Kidney glomerular epithelial cell (primary cell): Measurements from ENCODE around the gene DLGAP3.
"Not testable (repeated sequence)": the region's sequence is repeated elsewhere in the genome, so short reads cannot be mapped to it uniquely, and the experiment has no call there.

Experiments used
- DNase-seq: peaks from one replicate; lab custom pipeline; 2025; lab: John Stamatoyannopoulos, UW

The DLGAP3 gene, protein sequence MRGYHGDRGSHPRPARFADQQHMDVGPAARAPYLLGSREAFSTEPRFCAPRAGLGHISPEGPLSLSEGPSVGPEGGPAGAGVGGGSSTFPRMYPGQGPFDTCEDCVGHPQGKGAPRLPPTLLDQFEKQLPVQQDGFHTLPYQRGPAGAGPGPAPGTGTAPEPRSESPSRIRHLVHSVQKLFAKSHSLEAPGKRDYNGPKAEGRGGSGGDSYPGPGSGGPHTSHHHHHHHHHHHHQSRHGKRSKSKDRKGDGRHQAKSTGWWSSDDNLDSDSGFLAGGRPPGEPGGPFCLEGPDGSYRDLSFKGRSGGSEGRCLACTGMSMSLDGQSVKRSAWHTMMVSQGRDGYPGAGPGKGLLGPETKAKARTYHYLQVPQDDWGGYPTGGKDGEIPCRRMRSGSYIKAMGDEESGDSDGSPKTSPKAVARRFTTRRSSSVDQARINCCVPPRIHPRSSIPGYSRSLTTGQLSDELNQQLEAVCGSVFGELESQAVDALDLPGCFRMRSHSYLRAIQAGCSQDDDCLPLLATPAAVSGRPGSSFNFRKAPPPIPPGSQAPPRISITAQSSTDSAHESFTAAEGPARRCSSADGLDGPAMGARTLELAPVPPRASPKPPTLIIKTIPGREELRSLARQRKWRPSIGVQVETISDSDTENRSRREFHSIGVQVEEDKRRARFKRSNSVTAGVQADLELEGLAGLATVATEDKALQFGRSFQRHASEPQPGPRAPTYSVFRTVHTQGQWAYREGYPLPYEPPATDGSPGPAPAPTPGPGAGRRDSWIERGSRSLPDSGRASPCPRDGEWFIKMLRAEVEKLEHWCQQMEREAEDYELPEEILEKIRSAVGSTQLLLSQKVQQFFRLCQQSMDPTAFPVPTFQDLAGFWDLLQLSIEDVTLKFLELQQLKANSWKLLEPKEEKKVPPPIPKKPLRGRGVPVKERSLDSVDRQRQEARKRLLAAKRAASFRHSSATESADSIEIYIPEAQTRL

DNA sequence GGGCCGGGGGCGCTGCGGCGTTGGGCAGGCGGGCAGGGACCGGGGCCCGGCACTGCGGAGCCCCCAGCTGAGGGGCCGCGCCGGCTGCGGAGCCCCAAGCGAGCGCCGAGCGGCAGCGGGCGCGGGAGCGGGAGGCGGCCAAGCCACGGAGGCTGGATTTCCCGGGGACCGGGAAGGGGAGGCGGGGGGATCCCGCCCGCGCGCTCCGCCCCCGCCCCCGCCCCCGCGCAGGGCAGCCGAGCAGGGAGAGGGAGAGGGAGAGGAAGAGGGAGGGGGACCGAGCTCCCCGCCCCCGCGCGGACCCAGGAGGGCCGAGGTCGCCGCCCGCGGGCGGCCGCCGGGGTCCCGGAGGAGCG, at the start of gene DLGAP3:
Gene DLGAP3 (minus strand): TSS at position 154 of the 356 bp plus-strand sequence. CDS start 24,267 bp downstream, outside the sequence.
- DNase-seq: no peak

DNA sequence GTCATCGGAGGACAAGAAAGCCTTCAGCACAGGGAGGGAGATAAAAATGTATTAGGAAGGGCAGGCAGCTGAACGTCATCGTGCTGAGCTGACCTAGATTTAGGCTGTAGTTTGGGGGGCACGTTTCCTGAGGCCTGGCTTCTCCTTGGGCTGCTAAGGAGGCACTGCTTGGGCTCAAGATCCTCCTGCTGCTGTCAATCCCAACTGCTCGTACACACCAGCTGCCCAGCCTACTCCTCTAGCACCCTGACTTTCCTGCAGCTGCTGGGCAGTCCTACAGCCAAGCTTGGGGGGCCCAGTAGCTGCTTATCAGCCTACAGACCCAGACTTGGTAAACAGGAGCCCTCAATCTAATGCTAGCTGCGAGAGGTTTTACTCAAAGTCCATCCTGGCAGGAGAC, 49.5 kb upstream of the DLGAP3 start:
- no peak for DNase-seq

DNA sequence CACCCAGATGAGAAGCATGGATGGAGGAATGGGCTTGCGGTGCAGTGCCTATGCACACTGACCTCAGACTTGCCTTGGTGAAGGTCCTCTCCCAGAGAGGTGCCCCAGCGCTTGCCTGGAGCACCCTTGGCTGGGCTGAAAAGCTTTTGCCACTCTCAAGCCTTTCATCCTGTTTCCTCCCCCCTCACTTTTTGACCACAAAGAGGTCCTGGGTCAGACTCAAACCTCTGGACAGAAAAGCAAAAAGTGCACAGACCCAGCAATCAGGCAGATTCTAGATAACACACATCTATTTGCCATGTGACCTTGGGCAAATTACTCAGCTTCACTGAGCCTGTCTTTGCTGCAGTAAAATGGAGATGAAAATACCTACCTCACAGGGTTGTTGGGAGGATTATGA, 48.4 kb upstream of the DLGAP3 start:
- no peak for DNase-seq

- DNase-seq: no peak
Observed at GRCh38 chr1:34977210-34977471, 47.7 kb upstream of the DLGAP3 start.

GRCh38 chr1:34976384-34977209, 47.1 kb upstream of the DLGAP3 start:
- DNase-seq: no peak

DNA sequence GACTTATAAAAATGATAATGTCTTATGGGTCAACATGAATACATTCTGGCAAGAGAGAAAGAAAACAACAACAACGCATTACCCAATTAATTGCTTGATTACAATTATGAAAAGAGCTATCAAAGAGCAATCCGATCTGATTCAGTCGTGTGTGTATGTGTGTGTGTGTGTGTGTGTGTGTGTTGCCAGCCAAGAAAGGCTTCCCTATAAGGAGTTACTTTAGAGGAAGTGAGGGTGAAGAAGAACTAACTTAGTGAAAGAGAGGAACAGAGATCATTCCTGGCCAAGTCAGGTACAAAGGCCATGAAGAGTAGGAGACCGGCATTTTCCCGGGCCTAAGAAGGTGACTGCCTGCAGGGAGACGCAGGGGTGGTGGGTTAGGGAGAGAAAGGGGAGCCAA, 46.3 kb upstream of the DLGAP3 start:
- no peak for DNase-seq

DNA sequence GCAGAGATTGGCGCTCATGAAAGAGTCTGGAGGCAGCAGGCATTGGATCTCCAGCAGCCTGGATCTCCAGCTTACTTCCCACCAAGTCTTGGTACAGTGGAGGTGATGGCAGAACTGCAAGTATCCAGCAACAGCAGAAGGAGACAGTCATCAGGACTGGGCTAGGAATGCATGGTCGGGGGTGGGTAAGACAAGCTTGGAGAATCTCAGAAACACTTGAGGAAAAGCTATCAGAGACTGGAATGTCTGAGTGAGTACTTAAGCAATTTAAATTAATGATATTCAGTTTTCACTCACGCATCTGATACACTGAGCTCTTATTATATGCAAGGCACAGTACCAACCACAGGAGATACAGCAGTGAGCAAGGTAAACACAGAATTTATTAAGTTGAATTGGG, 45.9 kb upstream of the DLGAP3 start:
- DNase-seq: no peak

DNA sequence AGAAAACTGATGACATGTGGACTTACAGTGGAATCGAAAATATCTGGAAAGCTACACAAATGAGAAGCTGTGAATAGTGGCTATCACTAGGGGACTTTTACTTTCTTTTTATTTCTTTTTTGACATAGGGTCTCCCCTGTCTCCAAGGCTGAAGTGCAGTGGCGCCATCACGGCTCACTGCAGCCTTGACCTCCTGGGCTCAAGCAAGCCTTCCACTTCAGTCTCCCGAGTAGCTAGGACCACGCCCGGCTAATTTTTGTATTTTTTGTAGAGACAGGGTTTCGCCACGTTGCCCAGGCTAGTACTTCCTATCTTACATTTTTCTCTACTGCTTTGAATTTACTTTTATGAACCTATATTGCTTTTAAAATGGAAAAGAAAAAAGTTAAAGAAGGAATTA, 45.2 kb upstream of the DLGAP3 start:
- DNase-seq: no peak

DNA sequence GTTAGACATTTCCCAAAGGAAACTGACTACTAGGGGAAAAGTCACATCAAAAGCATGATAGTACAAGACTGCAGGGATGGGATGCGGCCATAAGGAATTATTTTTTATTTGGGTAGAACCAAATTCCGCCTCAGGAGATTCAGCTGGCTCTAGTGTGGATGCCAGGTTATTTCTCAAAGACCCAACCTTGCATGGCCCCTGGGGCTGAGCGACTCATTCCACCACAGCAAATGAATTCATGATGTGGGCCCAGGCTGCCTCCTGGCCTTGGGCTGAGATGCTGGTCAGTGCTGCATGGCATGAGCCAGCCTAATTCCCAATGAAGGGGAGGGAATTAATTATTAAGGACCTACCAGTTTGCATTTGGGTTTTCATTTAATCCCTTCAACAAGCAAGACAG, 43.9 kb upstream of the DLGAP3 start:
- no peak for DNase-seq

GRCh38 chr1:34970829-34971228, 41.4 kb upstream of the DLGAP3 start:
- no peak for DNase-seq

DNA sequence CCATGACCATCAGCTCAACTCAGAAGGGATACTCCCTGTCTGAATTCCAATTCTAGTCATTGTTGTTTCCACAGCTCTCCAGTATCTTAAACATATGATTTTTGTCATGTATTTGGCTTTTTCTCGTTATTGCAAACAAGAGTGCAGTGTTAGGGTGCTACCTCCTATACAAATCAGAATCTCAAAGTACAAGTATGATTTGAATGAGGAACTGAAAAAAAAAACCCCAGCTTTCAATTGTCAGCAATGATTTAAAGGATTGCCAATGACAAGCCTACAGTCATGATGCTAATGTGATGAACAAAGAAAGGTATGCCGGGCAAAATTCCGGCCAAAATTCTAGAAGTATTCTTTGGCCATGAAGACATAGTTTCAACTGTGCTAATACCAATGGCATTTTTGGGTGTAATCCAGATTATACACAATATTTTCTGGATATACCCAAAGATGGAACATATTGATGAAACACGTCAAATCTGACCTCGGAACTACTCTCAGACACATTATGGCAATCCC, 40.8 kb upstream of the DLGAP3 start:
- no peak for DNase-seq

DNA sequence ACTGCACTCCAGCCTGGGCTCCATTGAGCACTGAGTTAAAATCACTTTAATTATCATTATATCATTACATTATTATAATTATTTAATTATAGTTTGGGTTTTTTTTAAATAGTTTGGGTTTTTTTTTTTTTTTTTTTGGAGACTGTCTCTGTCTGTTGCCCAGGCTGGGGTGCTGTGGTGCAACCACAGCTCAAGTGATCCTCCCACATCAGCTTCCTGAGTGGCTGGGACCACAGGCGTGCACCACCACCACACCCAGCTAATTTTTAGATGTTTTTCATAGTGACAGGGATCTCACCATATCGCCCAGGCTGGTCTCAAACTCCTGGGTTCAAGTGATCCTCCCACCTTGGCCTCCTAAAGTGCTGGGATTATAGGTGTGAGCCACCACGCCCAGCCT, 38.8 kb upstream of the DLGAP3 start:
- not testable (repeated sequence) for DNase-seq

DNA sequence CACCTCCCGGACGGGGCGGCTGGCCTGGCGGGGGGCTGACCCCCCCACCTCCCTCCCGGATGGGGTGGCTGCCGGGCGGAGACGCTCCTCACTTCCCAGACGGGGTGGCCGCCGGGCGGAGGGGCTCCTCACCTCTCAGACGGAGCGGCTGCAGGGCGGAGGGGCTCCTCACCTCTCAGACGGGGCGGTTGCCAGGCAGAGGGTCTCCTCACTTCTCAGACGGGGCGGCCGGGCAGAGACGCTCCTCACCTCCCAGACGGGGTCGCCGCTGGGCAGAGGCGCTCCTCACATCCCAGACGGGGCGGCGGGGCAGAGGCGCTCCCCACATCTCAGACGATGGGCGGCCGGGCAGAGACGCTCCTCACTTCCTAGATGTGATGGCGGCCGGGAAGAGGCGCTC, 38.2 kb upstream of the DLGAP3 start:
- not testable (repeated sequence) for DNase-seq

- no peak for DNase-seq
Observed at GRCh38 chr1:34965597-34965996, 36.1 kb upstream of the DLGAP3 start.

DNA sequence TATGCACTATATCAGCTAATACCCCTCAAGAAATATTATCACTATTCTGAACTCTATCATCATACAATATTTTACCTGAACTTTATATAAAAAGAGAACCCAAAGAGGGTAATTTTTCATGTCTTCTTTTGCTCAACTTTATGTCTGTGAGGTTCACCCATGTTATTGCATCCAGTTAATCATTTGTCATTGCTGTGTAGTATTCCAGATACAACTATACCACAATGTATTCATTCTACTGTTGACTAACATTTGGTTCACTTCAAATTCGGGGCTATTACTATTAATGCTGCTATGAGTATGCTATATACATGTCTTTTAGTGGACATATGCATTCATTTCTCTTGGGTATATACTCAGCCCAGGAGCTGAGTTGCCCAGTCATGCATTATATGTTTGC, 21.0 kb upstream of the DLGAP3 start:
- DNase-seq: no peak

DNA sequence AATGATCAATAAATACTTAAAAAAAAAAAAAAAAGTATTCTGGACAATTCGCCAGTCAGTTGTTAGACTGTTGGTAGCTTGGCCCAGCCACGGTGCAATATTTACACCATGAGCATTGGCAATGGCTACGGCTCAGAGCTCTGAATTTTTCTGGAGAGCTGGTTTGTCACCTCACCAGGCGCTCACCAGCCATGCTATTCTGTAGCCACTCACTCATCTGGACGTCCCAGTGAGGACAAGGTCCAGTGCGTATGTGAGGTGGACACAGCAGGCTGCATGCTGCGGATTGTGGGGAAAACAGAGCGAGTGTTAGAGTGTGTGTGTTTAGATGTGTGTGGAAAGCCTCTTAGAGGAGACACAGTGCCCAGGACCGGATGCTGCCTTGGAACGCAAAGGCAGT, 19.3 kb upstream of the DLGAP3 start:
- DNase-seq: not testable (repeated sequence)

DNA sequence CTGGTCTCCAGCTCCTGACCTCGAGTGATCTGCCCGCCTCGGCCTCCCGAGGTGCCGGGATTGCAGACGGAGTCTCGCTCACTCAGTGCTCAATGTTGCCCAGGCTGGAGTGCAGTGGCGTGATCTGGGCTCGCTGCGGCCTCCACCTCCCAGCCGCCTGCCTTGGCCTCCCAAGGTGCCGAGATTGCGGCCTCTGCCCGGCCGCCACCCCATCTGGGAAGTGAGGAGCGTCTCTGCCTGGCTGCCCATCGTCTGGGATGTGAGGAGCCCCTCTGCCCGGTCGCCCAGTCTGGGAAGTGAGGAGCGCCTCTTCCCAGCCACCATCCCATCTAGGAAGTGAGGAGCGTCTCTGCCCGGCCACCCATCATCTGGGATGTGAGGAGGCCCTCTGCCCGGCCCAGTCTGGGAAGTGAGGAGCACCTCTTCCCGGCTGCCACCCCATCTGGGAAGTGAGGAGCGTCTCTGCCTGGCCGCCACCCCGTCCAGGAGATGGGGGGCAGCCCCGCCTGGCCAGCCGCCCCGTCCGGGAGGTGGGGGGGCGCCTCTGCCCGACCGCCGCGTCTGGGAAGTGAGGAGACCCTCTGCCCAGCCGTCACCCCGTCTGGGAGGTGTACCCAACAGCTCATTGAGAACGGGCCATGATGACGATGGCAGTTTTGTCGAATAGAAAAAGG, 18.3 kb upstream of the DLGAP3 start:
- not testable (repeated sequence) for DNase-seq

DNA sequence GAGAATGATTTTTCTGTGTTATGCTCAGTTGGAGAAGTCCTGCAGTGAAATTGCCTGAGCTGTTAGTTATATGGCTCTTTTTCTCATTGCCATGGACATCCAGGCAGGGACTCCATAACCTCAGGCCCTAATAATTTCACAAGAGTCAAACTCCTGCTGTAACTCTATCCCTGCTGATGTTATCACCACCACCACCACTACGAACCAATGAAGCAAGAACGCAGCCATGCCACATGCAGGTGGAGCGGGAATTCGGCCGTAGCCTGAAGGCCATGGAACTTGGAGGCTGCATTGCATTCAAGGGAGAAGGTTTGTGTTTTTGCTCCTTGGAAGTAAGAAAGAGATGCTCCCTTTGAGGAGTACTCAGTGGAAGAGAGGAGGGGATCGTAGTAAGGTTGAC, 16.8 kb upstream of the DLGAP3 start:
- DNase-seq: no peak

DNA sequence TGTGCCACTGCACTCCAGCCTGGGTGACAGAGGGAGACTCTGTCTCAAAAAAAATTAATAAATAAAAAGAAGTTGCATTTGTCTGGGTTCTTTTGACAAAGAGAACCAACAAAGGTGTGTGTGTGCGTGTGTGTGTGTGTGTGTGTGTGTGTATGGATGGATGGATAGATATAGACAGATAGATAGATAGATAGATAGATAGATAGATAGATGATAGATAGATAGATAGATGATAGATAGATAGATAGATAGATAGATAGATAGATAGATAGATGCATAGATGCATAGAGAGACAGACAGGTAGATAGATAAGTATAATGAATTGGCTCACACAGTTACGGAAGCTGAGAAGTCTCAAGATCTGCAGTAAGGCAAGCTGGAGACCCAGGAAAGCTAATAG, 12.3 kb upstream of the DLGAP3 start:
- not testable (repeated sequence) for DNase-seq

GRCh38 chr1:34930702-34931071, 1.2 kb upstream of the DLGAP3 start:
- DNase-seq: no peak

- no peak for DNase-seq
Observed at GRCh38 chr1:34929853-34930701, 627 bp upstream of the DLGAP3 start.
